ENCODE measurements around the gene PTPMT1.

PTPMT1 gene

DNA sequence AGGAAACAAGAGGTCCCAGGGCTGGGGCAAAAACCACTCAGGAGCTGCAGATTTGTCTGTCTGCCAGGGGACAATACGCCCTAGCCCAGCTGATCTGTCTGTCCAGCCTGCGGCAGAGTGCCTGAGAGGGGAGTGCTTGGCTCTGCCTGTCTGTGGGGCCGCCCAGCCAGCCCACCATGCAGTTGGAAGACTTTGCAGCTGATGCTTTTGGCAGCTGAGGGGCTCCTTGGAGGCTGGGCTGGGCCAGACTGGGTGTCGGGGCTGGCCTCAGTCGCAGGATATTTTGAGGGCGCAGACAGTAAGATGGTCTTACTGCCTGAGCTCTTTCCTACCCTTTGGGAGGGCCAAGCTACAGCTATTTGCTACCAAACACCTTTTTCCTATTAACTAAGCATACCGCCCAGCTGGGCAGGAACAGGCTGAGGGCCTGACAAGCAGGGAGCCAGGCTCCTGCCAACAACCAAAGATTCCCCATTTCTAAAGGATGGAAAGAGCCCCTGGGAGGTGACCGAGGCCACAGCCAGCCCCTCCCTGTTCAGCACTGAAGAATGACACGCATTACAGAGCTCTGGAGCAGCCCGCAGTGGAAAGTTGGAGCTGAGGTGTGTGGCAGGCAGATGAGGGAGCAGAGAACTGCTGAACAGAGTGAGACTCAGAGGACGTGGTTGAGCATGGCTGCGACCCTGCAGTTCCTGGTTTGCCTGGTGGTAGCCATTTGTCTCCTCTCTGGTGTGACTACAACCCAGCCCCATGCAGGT, 20.9 kb downstream of the PTPMT1 start, which contains the start of gene FAM180B:
Gene FAM180B, plus strand, starts transcription at position 581 of the 758 bp plus-strand sequence. Its CDS starts 91 bp downstream, at position 672.
- DNase-seq = no peak

GRCh38 chr11:47587039-47587716, 21.8 kb downstream of the PTPMT1 start:
- no peak for DNase-seq

- no peak for DNase-seq
Observed at GRCh38 chr11:47587723-47588326, 22.4 kb downstream of the PTPMT1 start.

DNA sequence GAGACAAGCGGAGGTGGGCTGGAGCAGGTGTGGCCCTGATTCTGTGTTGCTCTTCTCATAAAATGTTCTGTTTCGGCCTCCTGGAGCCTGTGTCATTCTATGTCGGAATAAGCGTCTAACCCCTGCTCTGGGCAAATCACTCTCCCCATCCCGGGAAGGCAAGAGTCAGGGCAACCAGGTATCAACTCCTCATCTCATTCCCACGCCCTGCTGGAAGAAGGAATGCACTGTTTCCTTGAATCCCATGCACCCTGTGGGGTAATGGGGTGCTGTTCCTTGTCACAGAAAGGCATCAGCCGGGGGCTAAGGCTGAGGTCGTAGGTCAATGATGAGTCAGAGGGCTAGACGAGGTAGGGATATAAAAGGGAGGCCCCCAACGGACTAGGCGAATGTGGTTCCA, 23.7 kb downstream of the PTPMT1 start:
- DNase-seq = no peak

- no peak for DNase-seq
Observed at GRCh38 chr11:47589584-47589976, 24.2 kb downstream of the PTPMT1 start.

DNA sequence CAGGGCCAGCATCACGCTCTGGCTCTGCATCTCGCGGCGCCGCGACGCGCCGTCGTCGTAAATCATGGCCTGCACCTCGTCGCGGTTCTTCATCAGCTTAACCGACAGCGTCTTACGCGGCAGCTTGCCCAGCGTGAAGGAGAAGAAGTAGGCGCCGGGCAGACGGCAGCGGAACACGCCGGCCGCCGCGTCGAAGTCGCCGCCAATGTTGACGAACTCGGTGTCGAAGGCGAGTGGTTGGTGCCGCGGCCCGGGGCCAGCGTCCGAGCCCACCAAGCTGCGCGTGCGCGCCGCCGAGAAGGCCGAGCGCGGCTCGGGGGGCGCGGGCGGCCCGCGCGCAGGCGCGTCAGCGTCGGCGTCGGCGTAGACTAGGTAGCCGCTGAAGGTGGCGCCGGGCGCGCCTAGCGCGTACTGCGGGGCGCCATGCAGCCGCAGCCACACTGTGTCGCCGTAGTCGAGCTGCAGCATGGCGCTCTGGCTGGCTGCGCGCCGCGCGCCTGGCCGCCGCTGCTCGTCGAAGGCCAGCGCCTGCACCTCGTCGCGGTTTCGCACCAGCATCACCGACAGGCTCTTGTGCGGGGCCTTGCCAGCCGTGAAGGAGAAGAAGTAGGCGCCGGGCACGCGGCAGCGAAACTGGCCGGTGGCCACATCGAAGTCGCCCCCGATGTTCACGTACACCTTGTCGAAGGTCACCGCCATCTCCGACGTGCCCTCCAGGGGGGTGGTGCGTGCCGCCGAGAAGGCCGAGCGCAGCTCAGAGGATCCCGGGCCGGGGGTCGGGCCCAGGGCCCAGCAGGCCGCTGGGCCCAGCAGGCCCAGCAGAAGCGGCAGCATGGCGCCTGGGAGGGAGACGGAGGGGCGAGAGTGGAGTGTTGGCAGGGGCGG, 24.8 kb downstream of the PTPMT1 start:
- no peak for DNase-seq

- no peak for DNase-seq
Observed at GRCh38 chr11:47591764-47592163, 26.4 kb downstream of the PTPMT1 start.

- DNase-seq = no peak
Observed at GRCh38 chr11:47592251-47592650, 26.9 kb downstream of the PTPMT1 start.

- no peak for DNase-seq
Observed at GRCh38 chr11:47592970-47593369, 27.6 kb downstream of the PTPMT1 start.

DNA sequence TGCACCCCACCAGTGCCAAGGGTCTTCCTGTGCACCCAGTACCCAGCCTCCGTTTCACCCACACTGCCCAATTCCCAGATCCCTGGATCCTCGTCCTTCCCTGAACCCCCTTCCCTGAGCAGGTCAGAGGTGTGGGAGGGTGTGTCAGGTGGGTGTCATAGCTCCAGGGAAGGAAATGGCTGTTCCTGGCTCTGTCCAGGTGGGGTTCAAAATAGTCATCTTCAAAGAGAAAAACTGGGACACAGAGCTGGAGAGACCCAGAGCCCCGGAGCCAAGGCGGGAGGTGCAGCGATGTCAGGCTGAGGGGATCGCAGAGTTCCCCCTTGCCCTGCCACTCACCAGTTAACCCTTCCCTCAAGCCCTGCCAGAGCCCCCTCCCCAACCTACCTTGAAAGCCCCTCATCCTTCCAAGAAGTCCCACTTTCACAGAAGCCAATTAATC, 28.1 kb downstream of the PTPMT1 start:
- no peak for DNase-seq

- no peak for DNase-seq
Observed at GRCh38 chr11:47593934-47594855, 28.8 kb downstream of the PTPMT1 start, which contains the start of gene C1QTNF4. Gene C1QTNF4, minus strand, starts transcription at chr11:47594411. Its CDS starts 3,601 bp downstream, at chr11:47590810.

GRCh38 chr11:47595029-47595428, 29.6 kb downstream of the PTPMT1 start:
- no peak for DNase-seq

- no peak for DNase-seq
Observed at GRCh38 chr11:47595967-47596366, 30.6 kb downstream of the PTPMT1 start.

GRCh38 chr11:47599902-47600301, 34.5 kb downstream of the PTPMT1 start:
- DNase-seq = no peak

- DNase-seq = no peak
Observed at GRCh38 chr11:47603295-47603694, 37.9 kb downstream of the PTPMT1 start.

GRCh38 chr11:47605921-47606320, 40.5 kb downstream of the PTPMT1 start:
- no peak for DNase-seq

DNA sequence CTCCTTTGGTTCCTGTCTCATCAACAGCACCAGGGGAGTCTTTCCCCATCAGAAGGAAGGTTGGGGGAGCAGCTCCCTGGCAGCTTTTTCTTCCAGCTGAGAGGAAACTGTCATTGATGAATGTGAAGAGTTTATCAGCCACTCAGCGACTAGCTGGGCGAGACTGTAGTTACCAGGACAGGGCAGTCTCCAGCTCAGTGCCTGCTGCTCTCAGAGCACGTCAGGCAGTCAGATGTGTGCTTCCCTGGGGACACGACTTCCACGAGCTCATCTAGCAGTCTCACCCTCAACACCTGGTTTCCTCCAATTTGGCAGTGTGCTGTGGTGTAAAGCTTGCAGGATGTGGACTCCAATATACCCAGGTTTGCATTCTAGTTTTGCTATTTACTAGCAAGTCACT, 41.3 kb downstream of the PTPMT1 start:
- no peak for DNase-seq

GRCh38 chr11:47607380-47607779, 42.0 kb downstream of the PTPMT1 start:
- DNase-seq = no peak

DNA sequence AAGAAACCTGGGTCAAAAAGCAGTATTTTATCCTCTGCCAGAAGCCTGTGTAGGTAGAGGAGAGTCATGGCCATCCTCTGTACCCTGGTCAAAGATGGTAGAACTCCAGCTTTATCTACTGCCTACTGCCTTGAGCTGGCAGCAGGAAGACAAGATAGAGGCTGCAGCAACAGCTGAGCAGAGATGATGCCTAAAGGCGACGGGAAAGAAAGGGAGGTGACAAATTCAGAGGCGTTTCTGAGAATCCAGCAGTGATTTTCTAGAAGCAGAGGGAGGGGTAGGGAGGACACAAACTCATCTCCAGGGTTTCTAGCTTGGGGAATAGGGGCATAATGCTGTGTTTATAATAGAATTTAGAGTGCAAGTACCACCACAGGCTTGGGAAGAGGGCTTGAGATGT, 44.3 kb downstream of the PTPMT1 start:
- DNase-seq = no peak

DNA sequence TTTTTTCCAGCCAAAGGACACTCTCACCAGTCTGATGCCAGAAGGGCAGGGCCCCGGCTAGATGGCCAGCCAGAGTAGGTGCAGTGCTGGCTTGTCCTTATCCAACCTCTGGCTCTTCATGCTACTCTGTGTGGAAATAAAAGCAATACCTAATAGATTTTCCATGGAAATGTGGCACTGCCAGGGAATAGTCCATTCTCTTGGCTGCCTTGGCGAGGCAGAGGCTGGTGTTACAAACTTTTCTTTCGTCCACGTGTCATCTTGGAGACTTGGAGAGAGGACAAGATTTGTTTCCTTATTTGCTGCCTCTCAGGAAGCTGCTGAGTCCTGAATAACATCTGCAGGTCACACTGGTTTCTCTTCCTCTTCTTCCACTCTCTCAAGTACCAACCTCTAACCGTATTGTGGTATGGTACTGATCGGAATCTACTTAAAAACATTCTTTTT, 46.0 kb downstream of the PTPMT1 start:
- DNase-seq = no peak

DNA sequence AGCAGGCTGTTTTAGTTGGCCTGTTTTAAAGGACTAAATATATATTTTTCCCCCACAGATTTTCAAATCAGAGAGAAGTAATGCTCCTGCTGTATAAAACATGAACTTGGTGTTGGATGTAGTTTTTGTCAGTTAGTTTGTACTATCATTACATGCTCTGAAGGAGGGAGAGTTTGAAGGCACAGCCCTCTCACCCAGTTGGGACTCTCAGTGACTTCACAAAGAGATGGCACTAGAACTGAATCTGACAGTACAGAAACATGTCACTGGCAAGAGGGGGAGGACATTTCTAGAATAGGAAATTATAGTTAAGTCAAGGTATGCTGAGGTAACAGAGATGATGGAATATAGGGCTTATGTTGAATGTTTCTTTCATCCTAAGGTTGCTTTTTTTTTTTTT, 49.9 kb downstream of the PTPMT1 start:
- DNase-seq = no peak
